Kidney epithelial cell (primary cell): ENCODE results near the gene MRTFB. TPM values are rescaled to one million over a fixed set of nuclear protein-coding genes. Genes with fewer than 3 reads are reported as not detected.

Experiments used
- DNase-seq: peaks from one replicate; pipeline ENCODE4 v3.0.0-alpha.2; 2010; ENCODE audit warnings: low read depth
- H3K27me3 ChIP-seq: 2 replicates; pipeline ENCODE4 v1.6.0; 2011; ENCODE audit warnings: low read length; ENCODE audit not compliant: control insufficient read depth, insufficient read depth
- H3K36me3 ChIP-seq: 2 replicates; pipeline ENCODE4 v1.5.1; 2011; ENCODE audit warnings: low read length; ENCODE audit not compliant: control insufficient read depth, insufficient read depth
- H3K4me3 ChIP-seq: 2 replicates; pipeline ENCODE4 v1.5.1; 2011; ENCODE audit warnings: low read depth, mild to moderate bottlenecking, control low read depth, low read length
- CTCF ChIP-seq: IDR thresholded peaks from 2 replicates; pipeline ENCODE4 v1.5.1; 2011; ENCODE audit warnings: mild to moderate bottlenecking, moderate library complexity, low read length, control low read depth, inconsistent platforms; ENCODE audit not compliant: insufficient read depth, poor library complexity, severe bottlenecking
- total RNA-seq: library from RNA; depleted of rRNA; stranded (reverse); fragments of >200 nt; gene quantifications from 2 replicates; pipeline ENCODE4 v1.2.3, GENCODE V29; 2015

Gene MRTFB
- total RNA-seq, 1 donor from 2014 or later: 15.8 TPM

- H3K36me3 ChIP-seq: no peaks in the 10 kb centered on the region
- H3K27me3 ChIP-seq: no peaks in the 10 kb centered on the region
- no peak overlapping the region for H3K4me3 ChIP-seq
- TF ChIP-seq CTCF: no peak
- DNase-seq: no peak
Observed at GRCh38 chr16:14061732-14062259, 9.3 kb upstream of the MRTFB start.

GRCh38 chr16:14062261-14062660, 8.9 kb upstream of the MRTFB start:
- H3K4me3 ChIP-seq: no peak overlapping the region
- TF ChIP-seq CTCF: no peak

GRCh38 chr16:14063618-14064581, 7.2 kb upstream of the MRTFB start:
- DNase-seq: no peak
- Histone ChIP-seq H3K36me3 (no peaks in the 10 kb centered on the region), H3K4me3 (no peak overlapping the region), H3K27me3 (no peaks in the 10 kb centered on the region)
- TF ChIP-seq CTCF: no peak

More at GRCh38 chr16:14062261-14062660, 8.9 kb upstream of the MRTFB start:
- Histone ChIP-seq H3K36me3 (no peaks in the 10 kb centered on the region), H3K27me3 (no peaks in the 10 kb centered on the region)
- no peak for DNase-seq

- H3K27me3 ChIP-seq: no peaks in the 10 kb centered on the region
- H3K36me3 ChIP-seq: no peaks in the 10 kb centered on the region
- DNase-seq: no peak
- no peak overlapping the region for H3K4me3 ChIP-seq
- no peak for TF ChIP-seq CTCF
Observed at GRCh38 chr16:14069818-14070217, 1.3 kb upstream of the MRTFB start.

GRCh38 chr16:14070555-14070876, 603 bp upstream of the MRTFB start:
- peak overlapping the region; percentile 93 for H3K4me3 ChIP-seq
- no peak for TF ChIP-seq CTCF
- DNase-seq: no peak
- H3K27me3 ChIP-seq: no peaks in the 10 kb centered on the region
- H3K36me3 ChIP-seq: no peaks in the 10 kb centered on the region
